ENCODE measurements around the gene IGFN1. TPM values are rescaled to one million over a fixed set of nuclear protein-coding genes. Genes with fewer than 3 reads are reported as not detected.

IGFN1 gene
- total and polyA plus RNA-seq, 7 donors: under 0.01 to 0.55 (median 0.14) TPM; not detected in 3

- no peaks in the 10 kb centered on the region for H3K36me3 ChIP-seq
- no peaks in the 10 kb centered on the region for H3K9me3 ChIP-seq
- DNase-seq: no peak
- H3K27me3 ChIP-seq: no peaks in the 10 kb centered on the region
- TF ChIP-seq POLR2AphosphoS5 (IDR thresholded peaks at IDR 0.05): no peak
- no peak for TF ChIP-seq CTCF (IDR thresholded peaks at IDR 0.05)
- TF ChIP-seq POLR2A (IDR thresholded peaks at IDR 0.05): no peak
- no peak for TF ChIP-seq EP300 (IDR thresholded peaks at IDR 0.05)
- H3K4me3 ChIP-seq: no peak overlapping the region
- H3K27ac ChIP-seq: no peak overlapping the region
- intact Hi-C loops (cut with DNase I): no loop called here
- H3K4me1 ChIP-seq: no peaks in the 10 kb centered on the region
- 86 to 93% methylated on average over 3 of the region's 3 CpGs for WGBS, 2 donors
Measured at GRCh38 chr1:201198598-201198997, 8.0 kb downstream of the IGFN1 start.

GRCh38 chr1:201205036-201205435, 14.4 kb downstream of the IGFN1 start:
- 85 to 87% methylated on average over 13 of the region's 13 CpGs for WGBS, 2 donors
- Histone ChIP-seq H3K4me1 (no peaks in the 10 kb centered on the region), H3K27ac (no peak overlapping the region), H3K4me3 (no peak overlapping the region), H3K36me3 (no peaks in the 10 kb centered on the region), H3K9me3 (no peaks in the 10 kb centered on the region), H3K27me3 (no peaks in the 10 kb centered on the region)
- no peak for DNase-seq
- TF ChIP-seq CTCF (IDR thresholded peaks at IDR 0.05) (no peak), POLR2A (IDR thresholded peaks at IDR 0.05) (no peak), EP300 (IDR thresholded peaks at IDR 0.05) (no peak)
- intact Hi-C loops (cut with DNase I): no loop called here

GRCh38 chr1:201206176-201206575, 15.6 kb downstream of the IGFN1 start:
- H3K36me3 ChIP-seq: no peaks in the 10 kb centered on the region
- TF ChIP-seq EP300 (IDR thresholded peaks at IDR 0.05): no peak
- no peak for TF ChIP-seq CTCF (IDR thresholded peaks at IDR 0.05)
- TF ChIP-seq POLR2A (IDR thresholded peaks at IDR 0.05): no peak
- TF ChIP-seq POLR2AphosphoS5 (IDR thresholded peaks at IDR 0.05): no peak
- H3K9me3 ChIP-seq: no peaks in the 10 kb centered on the region
- H3K27me3 ChIP-seq: no peaks in the 10 kb centered on the region
- intact Hi-C loops (cut with DNase I): no loop called here
- WGBS, 2 donors: 66 to 69% methylated on average over 4 of the region's 4 CpGs
- H3K27ac ChIP-seq: no peak overlapping the region
- no peak overlapping the region for H3K4me3 ChIP-seq
- H3K4me1 ChIP-seq: no peaks in the 10 kb centered on the region
- no peak for DNase-seq

GRCh38 chr1:201207046-201207445, 16.4 kb downstream of the IGFN1 start:
- H3K36me3 ChIP-seq: no peaks in the 10 kb centered on the region
- 76 to 87% methylated on average over 3 of the region's 3 CpGs for WGBS, 2 donors
- H3K4me1 ChIP-seq: no peaks in the 10 kb centered on the region
- H3K27ac ChIP-seq: no peak overlapping the region
- no peaks in the 10 kb centered on the region for H3K9me3 ChIP-seq
- H3K27me3 ChIP-seq: no peaks in the 10 kb centered on the region
- intact Hi-C loops (cut with DNase I): no loop called here
- H3K4me3 ChIP-seq: no peak overlapping the region
- DNase-seq: no peak
- TF ChIP-seq POLR2A (IDR thresholded peaks at IDR 0.05) (no peak), CTCF (IDR thresholded peaks at IDR 0.05) (no peak), POLR2AphosphoS5 (IDR thresholded peaks at IDR 0.05) (no peak), EP300 (IDR thresholded peaks at IDR 0.05) (no peak)

GRCh38 chr1:201208236-201208635, 17.6 kb downstream of the IGFN1 start:
- intact Hi-C loops (cut with DNase I): no loop called here
- H3K27me3 ChIP-seq: no peaks in the 10 kb centered on the region
- 95 to 96% methylated on average over 2 of the region's 2 CpGs for WGBS, 2 donors
- no peak for TF ChIP-seq CTCF (IDR thresholded peaks at IDR 0.05)
- no peak for TF ChIP-seq EP300 (IDR thresholded peaks at IDR 0.05)
- TF ChIP-seq POLR2A (IDR thresholded peaks at IDR 0.05): no peak
- no peak for TF ChIP-seq POLR2AphosphoS5 (IDR thresholded peaks at IDR 0.05)
- H3K9me3 ChIP-seq: no peaks in the 10 kb centered on the region
- no peak for DNase-seq
- no peaks in the 10 kb centered on the region for H3K4me1 ChIP-seq
- H3K36me3 ChIP-seq: no peaks in the 10 kb centered on the region
- H3K4me3 ChIP-seq: no peak overlapping the region
- H3K27ac ChIP-seq: no peak overlapping the region
